ENCODE results near the gene ZNF718.

GRCh38 chr4:120616-121015, 3.7 kb upstream of the ZNF718 start:
- TF ChIP-seq CTCF (IDR thresholded peaks at IDR 0.05; ENCODE audit: control extremely low read depth in 1 of 3, insufficient read depth in 1 of 3, low read depth in 1 of 3, low read length in 3 of 3) (no peak), CHD1 (IDR thresholded peaks at IDR 0.05; ENCODE audit: low read depth, low read length) (no peak), POLR2AphosphoS5 (IDR thresholded peaks at IDR 0.05; ENCODE audit: low read depth, low read length) (no peak), EP300 (IDR thresholded peaks at IDR 0.05; ENCODE audit: borderline replicate concordance in 1 of 2, low read depth in 2 of 2, low read length in 2 of 2) (no peak), EZH2 (IDR thresholded peaks at IDR 0.05; ENCODE audit: low read depth, low read length, severe bottlenecking) (no peak), SP2 (IDR thresholded peaks at IDR 0.05; ENCODE audit: low read length) (no peak), SUZ12 (IDR thresholded peaks at IDR 0.05; ENCODE audit: low read length) (no peak), JUND (IDR thresholded peaks at IDR 0.05; ENCODE audit: low read length) (no peak), ATF3 (IDR thresholded peaks at IDR 0.05; ENCODE audit: insufficient read depth, low read depth, low read length) (no peak), MAX (IDR thresholded peaks at IDR 0.05) (no peak)
